Head of caudate nucleus (tissue), 42 donors: ENCODE measurements around the gene TXNIP.
A peak's percentile ranks its signal among the peaks of the same experiment; 100 is the strongest.

ENCODE experiments used
- DNase-seq, 42 donors: peaks; one replicate each; pipeline versions ENCODE4 v3.0.0 to v3.0.0-alpha.2; 2020 to 2021; ENCODE audit warnings: mixed read lengths in 7 of 42
- intact Hi-C: fragments of 100-400 bp; cut with DNase I; formaldehyde crosslinking; loops from one replicate; pipeline ENCODE4 v1.15.0; 2022

Gene TXNIP

DNA sequence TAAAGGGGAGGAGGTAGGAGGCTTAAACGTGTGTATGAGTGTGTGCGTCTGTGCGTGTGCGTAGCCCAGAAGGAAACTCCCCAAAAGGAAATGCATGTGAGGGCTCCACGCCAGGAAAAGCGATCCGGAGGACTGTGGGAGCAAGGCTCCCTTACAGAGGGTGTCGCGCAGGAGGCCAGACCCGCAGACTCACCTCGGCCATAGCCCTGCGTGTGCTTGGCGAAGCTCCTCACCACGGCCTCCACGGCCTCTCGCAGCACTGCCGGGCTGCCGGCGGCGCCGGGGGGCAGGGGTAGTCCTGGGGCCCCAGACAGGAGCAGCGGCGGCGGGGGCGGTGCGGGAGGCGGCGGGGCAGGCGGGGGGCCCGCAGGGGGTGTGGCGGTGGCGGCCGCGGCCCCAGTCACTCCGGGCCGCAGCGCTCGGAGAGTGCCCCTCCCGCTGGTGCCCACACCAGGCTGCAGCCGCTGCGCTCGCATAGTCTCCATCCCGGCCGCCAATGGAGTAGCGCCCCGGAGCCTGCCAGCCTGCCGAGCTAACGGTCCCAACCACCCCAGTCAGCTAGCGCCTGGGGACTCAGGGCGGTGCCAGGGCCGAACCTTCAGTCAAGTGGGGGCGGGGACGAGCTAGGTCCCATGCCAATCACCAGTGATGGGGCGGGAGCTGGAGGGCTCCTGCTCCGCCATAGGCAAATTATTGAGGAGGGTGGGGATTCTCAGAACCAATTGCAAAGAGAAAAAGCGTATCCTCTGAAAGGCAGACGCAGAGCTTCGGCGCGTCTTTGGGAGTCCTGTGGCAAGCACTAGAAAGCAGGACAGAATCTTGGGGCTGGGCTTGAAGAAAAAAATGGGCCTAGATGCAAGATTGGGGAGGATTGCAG is 38.7 kb downstream of the TXNIP start, which contains the start of gene LIX1L:
TSS of gene LIX1L (minus strand) at position 575 of the 877 bp plus-strand sequence. CDS start at position 485, 90 bp downstream.
- DNase-seq = peak; percentile 93 to 99 (median 98)
- intact Hi-C loops = loop anchor here (2.0 kb wide), 1 partner anchor 31 kb away; the partner anchor contains the start of gene RBM8A

DNA sequence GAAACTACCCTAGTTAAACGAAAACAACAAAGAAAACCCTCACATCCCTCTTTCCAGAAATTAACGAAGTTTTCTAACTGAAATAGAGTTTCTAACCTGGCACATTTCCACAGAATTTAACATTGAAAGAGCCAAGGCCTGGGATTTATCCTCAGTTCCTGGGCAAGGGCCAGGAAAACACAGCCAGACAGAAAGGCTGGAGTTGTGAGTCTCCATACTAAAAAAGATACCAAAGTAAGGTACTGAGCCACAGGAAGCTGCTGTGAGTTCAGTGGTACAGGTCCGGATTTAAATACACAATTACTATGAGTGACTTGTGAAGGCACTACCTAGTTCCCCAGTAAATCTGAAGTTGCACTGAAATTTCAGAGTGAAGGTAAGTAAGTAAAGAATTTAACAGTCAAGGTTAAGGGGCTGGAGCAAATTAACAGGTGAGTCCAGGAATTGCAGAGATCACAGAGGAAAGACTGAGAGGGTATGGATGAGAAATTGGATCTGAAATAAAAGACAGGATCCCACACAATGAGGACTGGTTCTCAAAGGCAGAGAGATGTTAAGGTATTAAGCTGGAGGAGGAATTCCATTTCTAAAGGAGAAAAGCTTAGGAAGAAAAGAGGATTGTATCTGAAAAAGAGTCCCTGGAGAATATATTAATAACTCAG is 39.5 kb downstream of the TXNIP start:
- peak in 4 of 42 donors; percentile 6 to 57 (median 26) for DNase-seq
- intact Hi-C loops = loop anchor here (2.0 kb wide), 1 partner anchor 30 kb away; the partner anchor contains the start of gene RBM8A

DNA sequence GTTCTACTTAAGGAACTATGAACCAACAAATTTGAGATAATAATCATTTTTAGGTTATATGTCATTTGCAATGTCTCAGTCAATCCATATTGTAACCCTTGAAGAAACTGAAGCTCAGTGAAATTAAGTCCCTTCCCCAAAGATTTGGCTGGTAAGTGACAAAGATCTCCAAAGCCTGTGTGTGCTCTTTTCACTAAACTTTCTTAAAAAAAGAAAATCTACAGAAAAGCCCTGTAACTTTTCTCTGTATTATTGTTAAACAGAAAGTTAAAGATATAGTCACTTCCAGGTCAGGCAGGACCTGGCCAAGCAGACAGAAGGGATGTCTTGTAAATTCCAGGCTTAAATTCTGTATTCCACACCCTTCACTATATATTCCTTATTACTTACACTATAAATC is 40.0 kb downstream of the TXNIP start:
- intact Hi-C loops = loop anchor here (2.0 kb wide), 1 partner anchor 30 kb away; the partner anchor contains the start of gene RBM8A
- DNase-seq = no peak

DNA sequence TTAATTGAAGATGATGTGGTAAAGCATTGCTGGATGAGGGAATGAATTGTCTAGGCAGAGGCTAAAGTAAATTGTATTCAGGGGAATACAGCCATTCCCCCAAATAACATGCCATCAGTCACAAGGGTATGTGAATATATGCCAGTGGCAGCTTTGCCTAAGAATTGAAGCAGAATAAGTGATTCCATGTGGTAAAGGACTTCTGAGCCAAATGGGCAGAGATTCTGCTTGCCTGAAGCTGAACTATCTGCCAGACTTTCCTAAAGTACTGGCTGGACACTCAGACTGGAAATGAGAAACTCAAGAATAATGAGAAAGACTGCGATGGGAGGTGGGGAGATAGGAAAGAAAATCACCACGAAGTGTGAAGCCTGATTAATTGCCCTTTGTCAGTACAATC is 40.9 kb downstream of the TXNIP start:
- intact Hi-C loops = no loop called here
- peak in 1 of 42 donors; percentile 6 for DNase-seq

GRCh38 chr1:145953861-145954260 is 42.5 kb downstream of the TXNIP start:
- DNase-seq = no peak
- intact Hi-C loops = no loop called here

GRCh38 chr1:145952903-145953302 is 43.5 kb downstream of the TXNIP start:
- DNase-seq = no peak
- intact Hi-C loops = no loop called here

DNA sequence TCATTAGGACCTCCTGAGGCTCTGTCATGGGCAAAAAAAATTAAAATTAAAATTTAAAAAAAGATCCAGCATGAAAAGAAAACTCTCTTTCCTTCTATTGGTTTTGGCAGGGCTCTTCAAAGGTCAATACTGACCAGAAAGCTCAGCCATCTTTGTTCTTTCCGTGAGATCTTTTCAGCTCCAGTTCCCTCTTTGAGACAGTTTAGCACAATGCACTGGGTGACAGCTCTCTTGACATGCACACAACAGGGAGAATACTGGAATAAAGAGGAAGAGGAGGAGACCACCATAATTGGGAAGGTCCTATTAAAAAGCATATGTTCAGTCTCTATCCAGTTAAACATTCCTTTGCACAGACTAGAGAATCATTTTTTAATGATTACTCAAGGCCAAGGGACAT is 44.9 kb downstream of the TXNIP start:
- intact Hi-C loops = no loop called here

GRCh38 chr1:145949219-145949618 is 47.2 kb downstream of the TXNIP start:
- no peak for DNase-seq
- intact Hi-C loops = no loop called here

More for the DNA sequence above, 44.9 kb downstream of the TXNIP start:
- DNase-seq = no peak

DNA sequence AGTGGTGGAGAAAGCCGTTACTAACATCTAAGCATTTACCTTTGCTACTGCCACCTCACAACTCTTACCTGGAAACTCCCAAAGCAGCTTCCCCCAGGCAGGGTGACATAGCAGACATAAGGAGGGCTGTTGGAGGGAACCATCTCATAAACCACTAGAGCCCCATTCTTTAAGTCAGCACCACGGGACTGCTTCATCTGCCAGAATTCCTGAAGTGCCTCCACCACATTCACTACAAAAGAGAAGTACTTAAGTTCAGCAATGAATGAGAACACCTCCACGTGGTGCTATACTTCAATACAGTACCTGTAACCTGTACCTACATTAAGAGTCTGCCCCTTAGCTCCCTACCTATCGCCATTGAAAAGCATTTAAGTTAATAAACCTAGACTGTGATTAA is 48.8 kb downstream of the TXNIP start:
- no peak for DNase-seq
- intact Hi-C loops = no loop called here

- intact Hi-C loops = no loop called here
- no peak for DNase-seq
These were observed 49.8 kb downstream of the TXNIP start for GRCh38 chr1:145946477-145946986.

DNA sequence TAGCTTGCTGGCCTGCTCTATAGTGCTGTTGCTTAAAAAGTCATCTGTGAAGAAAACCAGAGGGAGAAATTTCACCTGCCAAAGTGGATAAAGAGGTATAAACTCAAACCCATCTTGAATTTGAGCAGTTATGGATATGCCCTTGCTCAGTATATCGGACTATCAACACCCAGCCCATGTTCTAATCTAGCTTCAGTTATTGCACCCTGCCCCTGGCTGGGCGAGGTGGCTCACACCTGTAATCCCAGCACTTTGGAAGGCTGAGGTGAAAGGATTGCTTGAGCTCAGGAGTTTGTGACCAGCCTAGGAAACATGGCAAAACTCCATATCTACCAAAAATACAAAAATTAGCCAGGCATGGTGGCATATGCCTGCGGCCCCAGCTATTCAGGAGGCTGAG is 51.8 kb downstream of the TXNIP start:
- no peak for DNase-seq
- intact Hi-C loops = no loop called here

- intact Hi-C loops = no loop called here
- no peak for DNase-seq
These were observed 53.5 kb downstream of the TXNIP start for GRCh38 chr1:145942871-145943270.
